Measurements from ENCODE around the gene ZMYND15.

GRCh38 chr17:4750606-4751005 is 11.0 kb downstream of the ZMYND15 start:
- TF ChIP-seq POLR2AphosphoS5 (IDR thresholded peaks at IDR 0.05) (no peak), CTCF (IDR thresholded peaks at IDR 0.05; ENCODE audit: poor library complexity, severe bottlenecking) (no peak), EP300 (conservative IDR thresholded peaks at IDR 0.05; ENCODE audit: poor library complexity, severe bottlenecking) (no peak), REST (IDR thresholded peaks at IDR 0.05; ENCODE audit: borderline replicate concordance) (no peak), EZH2 (IDR thresholded peaks at IDR 0.05; ENCODE audit: borderline replicate concordance, insufficient read depth, low read length, poor library complexity, severe bottlenecking) (no peak)
